Suprapubic skin (tissue), 4 donors: ENCODE results near the gene BPIFA3. TPM values are rescaled to one million over a fixed set of nuclear protein-coding genes. Genes with fewer than 3 reads are reported as not detected.

Experiments
- DNase-seq, 2 donors: peaks; one replicate each; pipeline ENCODE4 v3.0.0-alpha.2; 2019; ENCODE audit warnings: low spot score in 2 of 2
- H3K27ac ChIP-seq: fragments of 200-600 bp; sonication (generic); one replicate; pipeline ENCODE4 v1.5.1; 2019
- H3K27me3 ChIP-seq: fragments of 200-600 bp; sonication (generic); one replicate; pipeline ENCODE4 v1.5.1; 2019
- H3K36me3 ChIP-seq: fragments of 200-600 bp; sonication (generic); one replicate; pipeline ENCODE4 v1.5.1; 2019
- H3K4me1 ChIP-seq: fragments of 200-600 bp; sonication (generic); one replicate; pipeline ENCODE4 v1.5.1; 2019
- H3K4me3 ChIP-seq: fragments of 200-600 bp; sonication (generic); one replicate; pipeline ENCODE4 v1.5.1; 2019; ENCODE audit warnings: mild to moderate bottlenecking
- H3K9me3 ChIP-seq: fragments of 200-600 bp; sonication (generic); one replicate; pipeline ENCODE4 v1.5.1; 2019
- CTCF ChIP-seq, 2 donors: fragments of 200-600 bp in 1 of 2; fragments of 450-650 bp in 1 of 2; sonication (generic) in 1 of 2; IDR thresholded peaks; one replicate each; pipeline ENCODE4 v1.5.1; 2016 to 2019; ENCODE audit warnings: antibody characterized with exemption in 2 of 2, mild to moderate bottlenecking in 1 of 2, moderate library complexity in 1 of 2
- EP300 ChIP-seq: sonication (generic); formaldehyde crosslinking; IDR thresholded peaks from one replicate; pipeline ENCODE4 v1.6.1; 2017; ENCODE audit warnings: antibody characterized with exemption
- POLR2A ChIP-seq, 2 donors: fragments of 450-650 bp; IDR thresholded peaks; one replicate each; pipeline ENCODE4 v1.6.1; 2017; ENCODE audit warnings: antibody characterized with exemption in 2 of 2, mild to moderate bottlenecking in 2 of 2, moderate library complexity in 2 of 2
- POLR2AphosphoS5 ChIP-seq, 3 donors: sonication (generic); formaldehyde crosslinking; IDR thresholded peaks; one replicate each; pipeline ENCODE4 v1.6.1; 2017; ENCODE audit warnings: antibody characterized with exemption in 3 of 3
- WGBS: methylation state at CpG from one replicate; pipeline ENCODE4 v1.1.5; 2018; 5-methylcytosine and 5-hydroxymethylcytosine counted together
- total RNA-seq, 4 donors: library from RNA; depleted of rRNA; stranded (reverse); fragments of >200 nt; gene quantifications; one replicate each; pipeline ENCODE4 v1.1.0, GENCODE V29; 2016

The BPIFA3 gene
- not detected for total RNA-seq

DNA sequence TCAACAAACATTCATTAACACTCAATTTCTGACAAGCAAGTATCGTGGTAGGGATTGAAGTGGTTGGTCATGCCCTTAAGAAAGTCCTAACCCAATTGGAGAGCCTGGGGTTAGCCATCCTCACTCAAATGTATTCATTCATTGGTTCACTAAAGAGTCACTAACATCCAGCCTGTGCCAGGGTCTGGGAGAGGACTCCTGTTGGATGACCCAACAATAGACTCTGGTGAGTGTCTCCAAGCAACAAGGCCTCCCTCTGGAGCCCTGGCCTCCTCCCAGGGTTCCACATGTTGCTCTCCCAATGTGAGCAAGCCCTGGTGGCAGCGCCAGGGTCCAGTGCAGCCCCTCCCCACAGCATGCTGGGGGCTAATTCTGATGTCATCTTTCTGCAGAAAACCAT is at the start of gene BPIFA3:
TSS of gene BPIFA3 (plus strand) at position 301 of the 400 bp plus-strand sequence. CDS start 185 bp downstream, outside the sequence.
- Histone ChIP-seq H3K4me3 (no peak within 1 kb of the TSS), H3K36me3 (no peaks in the 10 kb centered on the region)

GRCh38 chr20:33167859-33168258 is 49.3 kb upstream of the BPIFA3 start, which contains the start of gene BPIFA2:
TSS of gene BPIFA2 (plus strand) at chr20:33168159. CDS start at chr20:33169146, 987 bp downstream.
- Histone ChIP-seq H3K9me3 (no peaks in the 10 kb centered on the region), H3K27ac (no peak within 1 kb of the TSS), H3K36me3 (no peaks in the 10 kb centered on the region), H3K27me3 (peaks cover 20% of the 10 kb centered on the region), H3K4me1 (no peaks in the 10 kb centered on the region), H3K4me3 (no peak within 1 kb of the TSS)
- 83% methylated on average over 8 of the region's 8 CpGs for WGBS
- TF ChIP-seq CTCF (IDR thresholded peaks at IDR 0.05) (no peak), POLR2AphosphoS5 (IDR thresholded peaks at IDR 0.05) (no peak), EP300 (no peak), POLR2A (IDR thresholded peaks at IDR 0.05) (no peak)
- no peak for DNase-seq

More for the DNA sequence above, at the start of gene BPIFA3:
- 87% methylated on average over 1 of the region's 2 CpGs for WGBS
- no peaks in the 10 kb centered on the region for H3K9me3 ChIP-seq
- H3K4me1 ChIP-seq = no peaks in the 10 kb centered on the region
- no peak within 1 kb of the TSS for H3K27ac ChIP-seq
- TF ChIP-seq POLR2A (IDR thresholded peaks at IDR 0.05) = no peak
- TF ChIP-seq EP300 = no peak
- TF ChIP-seq POLR2AphosphoS5 (IDR thresholded peaks at IDR 0.05) = no peak
- no peak for TF ChIP-seq CTCF (IDR thresholded peaks at IDR 0.05)
- no peak for DNase-seq
- H3K27me3 ChIP-seq = peaks cover 27% of the 10 kb centered on the region

- TF ChIP-seq POLR2AphosphoS5 (IDR thresholded peaks at IDR 0.05) (no peak), CTCF (IDR thresholded peaks at IDR 0.05) (peak in 1 of 2 donors; percentile 5), POLR2A (IDR thresholded peaks at IDR 0.05) (no peak)
- WGBS = 57% methylated on average over 8 of the region's 8 CpGs
- Histone ChIP-seq H3K27ac (no peak overlapping the region), H3K4me3 (no peak overlapping the region), H3K9me3 (no peaks in the 10 kb centered on the region), H3K4me1 (no peaks in the 10 kb centered on the region), H3K36me3 (no peaks in the 10 kb centered on the region), H3K27me3 (peaks cover 20% of the 10 kb centered on the region)
- DNase-seq = no peak
These were observed 47.9 kb upstream of the BPIFA3 start for GRCh38 chr20:33169176-33169794.

- 67% methylated on average over 7 of the region's 7 CpGs for WGBS
- no peak for DNase-seq
- TF ChIP-seq EP300 (no peak), CTCF (IDR thresholded peaks at IDR 0.05) (no peak), POLR2AphosphoS5 (IDR thresholded peaks at IDR 0.05) (no peak), POLR2A (IDR thresholded peaks at IDR 0.05) (no peak)
- Histone ChIP-seq H3K27ac (no peak overlapping the region), H3K36me3 (no peaks in the 10 kb centered on the region), H3K9me3 (no peaks in the 10 kb centered on the region), H3K4me1 (no peaks in the 10 kb centered on the region), H3K4me3 (no peak overlapping the region), H3K27me3 (peaks cover 4% of the 10 kb centered on the region)
These were observed 44.4 kb upstream of the BPIFA3 start for GRCh38 chr20:33172781-33173180.

DNA sequence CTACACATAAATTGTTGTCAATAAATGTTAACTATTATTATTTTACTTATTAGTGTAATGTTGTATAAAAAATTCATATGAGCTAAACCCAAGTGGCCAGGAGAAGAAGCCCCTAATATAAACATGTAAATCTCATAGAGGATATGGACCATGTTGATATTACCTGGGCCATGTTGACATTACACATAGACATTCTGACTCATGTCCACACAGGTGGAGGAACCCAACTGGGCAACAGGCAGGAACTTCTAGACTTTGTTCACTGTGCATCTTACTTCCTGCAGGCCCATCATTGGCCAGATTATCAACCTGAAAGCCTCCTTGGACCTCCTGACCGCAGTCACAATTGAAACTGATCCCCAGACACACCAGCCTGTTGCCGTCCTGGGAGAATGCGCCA is 42.0 kb upstream of the BPIFA3 start:
- Histone ChIP-seq H3K4me1 (no peaks in the 10 kb centered on the region), H3K27me3 (no peaks in the 10 kb centered on the region), H3K27ac (no peak overlapping the region), H3K4me3 (no peak overlapping the region), H3K9me3 (no peaks in the 10 kb centered on the region), H3K36me3 (no peaks in the 10 kb centered on the region)
- 88% methylated on average over 3 of the region's 3 CpGs for WGBS
- peak in 1 of 2 donors; percentile 25 for DNase-seq
- TF ChIP-seq POLR2A (IDR thresholded peaks at IDR 0.05) = no peak
- no peak for TF ChIP-seq POLR2AphosphoS5 (IDR thresholded peaks at IDR 0.05)
- no peak for TF ChIP-seq CTCF (IDR thresholded peaks at IDR 0.05)
- TF ChIP-seq EP300 = no peak
